ENCODE measurements around the gene CLTC.

CLTC gene

GRCh38 chr17:59688496-59688895 lies 68.8 kb downstream of the CLTC start:
- no peak for ATAC-seq
- Mint-ChIP-seq H3K9me3 (no peaks in the 10 kb centered on the region), H3K4me1 (peaks cover 15% of the 10 kb centered on the region), H3K27me3 (no peaks in the 10 kb centered on the region), H3K27ac (peak overlapping the region; percentile 30), H3K4me3 (no peak overlapping the region), H3K36me3 (peaks cover 61% of the 10 kb centered on the region)

GRCh38 chr17:59693582-59693981 lies 73.9 kb downstream of the CLTC start:
- no peaks in the 10 kb centered on the region for H3K27me3 Mint-ChIP-seq
- H3K9me3 Mint-ChIP-seq, result no peaks in the 10 kb centered on the region
- peaks cover 30% of the 10 kb centered on the region for H3K4me1 Mint-ChIP-seq
- ATAC-seq, result no peak
- H3K27ac Mint-ChIP-seq, result no peak overlapping the region
- H3K36me3 Mint-ChIP-seq, result peaks cover 67% of the 10 kb centered on the region
- H3K4me3 Mint-ChIP-seq, result no peak overlapping the region

- Mint-ChIP-seq H3K36me3 (peaks cover 69% of the 10 kb centered on the region), H3K4me3 (no peak overlapping the region)
Measured at GRCh38 chr17:59694344-59694743, 74.6 kb downstream of the CLTC start.

GRCh38 chr17:59695945-59696681 lies 76.4 kb downstream of the CLTC start:
- H3K9me3 Mint-ChIP-seq, result no peaks in the 10 kb centered on the region
- no peaks in the 10 kb centered on the region for H3K27me3 Mint-ChIP-seq
- H3K4me3 Mint-ChIP-seq, result no peak overlapping the region
- peaks cover 70% of the 10 kb centered on the region for H3K36me3 Mint-ChIP-seq
- ATAC-seq, result no peak
- peak overlapping the region; percentile 61 for H3K27ac Mint-ChIP-seq
- peaks cover 56% of the 10 kb centered on the region for H3K4me1 Mint-ChIP-seq

More at GRCh38 chr17:59694344-59694743, 74.6 kb downstream of the CLTC start:
- ATAC-seq, result no peak
- Mint-ChIP-seq H3K27me3 (no peaks in the 10 kb centered on the region), H3K4me1 (peaks cover 38% of the 10 kb centered on the region), H3K27ac (peak overlapping the region; percentile 12), H3K9me3 (no peaks in the 10 kb centered on the region)

GRCh38 chr17:59696682-59697277 lies 77.1 kb downstream of the CLTC start:
- ATAC-seq, result peak; percentile 82
- no peaks in the 10 kb centered on the region for H3K27me3 Mint-ChIP-seq
- H3K36me3 Mint-ChIP-seq, result peaks cover 66% of the 10 kb centered on the region
- peaks cover 62% of the 10 kb centered on the region for H3K4me1 Mint-ChIP-seq
- no peaks in the 10 kb centered on the region for H3K9me3 Mint-ChIP-seq
- peak overlapping the region; percentile 61 for H3K27ac Mint-ChIP-seq
- no peak overlapping the region for H3K4me3 Mint-ChIP-seq

GRCh38 chr17:59698143-59698542 lies 78.4 kb downstream of the CLTC start:
- peaks cover 76% of the 10 kb centered on the region for H3K4me1 Mint-ChIP-seq
- H3K36me3 Mint-ChIP-seq, result peaks cover 63% of the 10 kb centered on the region
- H3K9me3 Mint-ChIP-seq, result no peaks in the 10 kb centered on the region
- no peak for ATAC-seq
- no peaks in the 10 kb centered on the region for H3K27me3 Mint-ChIP-seq
- peak overlapping the region; percentile 61 for H3K27ac Mint-ChIP-seq
- H3K4me3 Mint-ChIP-seq, result no peak overlapping the region

- H3K4me3 Mint-ChIP-seq, result no peak overlapping the region
- no peaks in the 10 kb centered on the region for H3K9me3 Mint-ChIP-seq
- ATAC-seq, result no peak
- H3K27ac Mint-ChIP-seq, result no peak overlapping the region
- H3K36me3 Mint-ChIP-seq, result peaks cover 60% of the 10 kb centered on the region
- H3K4me1 Mint-ChIP-seq, result peaks cover 83% of the 10 kb centered on the region
- no peaks in the 10 kb centered on the region for H3K27me3 Mint-ChIP-seq
Measured at GRCh38 chr17:59699218-59699617, 79.5 kb downstream of the CLTC start.

GRCh38 chr17:59699786-59700185 lies 80.1 kb downstream of the CLTC start:
- Mint-ChIP-seq H3K4me3 (no peak overlapping the region), H3K9me3 (no peaks in the 10 kb centered on the region), H3K4me1 (peaks cover 83% of the 10 kb centered on the region), H3K27me3 (no peaks in the 10 kb centered on the region), H3K27ac (no peak overlapping the region), H3K36me3 (peaks cover 58% of the 10 kb centered on the region)
- ATAC-seq, result no peak

GRCh38 chr17:59702304-59702703 lies 82.6 kb downstream of the CLTC start:
- Mint-ChIP-seq H3K4me1 (peaks cover 94% of the 10 kb centered on the region), H3K9me3 (no peaks in the 10 kb centered on the region), H3K27ac (no peak overlapping the region), H3K27me3 (no peaks in the 10 kb centered on the region), H3K36me3 (peaks cover 47% of the 10 kb centered on the region), H3K4me3 (no peak overlapping the region)
- no peak for ATAC-seq

- Mint-ChIP-seq H3K9me3 (no peaks in the 10 kb centered on the region), H3K4me3 (peak within 1 kb of the TSS; percentile 98), H3K4me1 (peaks cover 63% of the 10 kb centered on the region), H3K27ac (peak within 1 kb of the TSS; percentile 97), H3K27me3 (no peaks in the 10 kb centered on the region), H3K36me3 (peaks cover 9% of the 10 kb centered on the region)
- peak; percentile 99 for ATAC-seq
Measured at GRCh38 chr17:59707149-59707970, 87.7 kb downstream of the CLTC start, which contains the start of the genes PTRH2 and VMP1. Gene PTRH2, minus strand, starts transcription at chr17:59707430. Its CDS starts 9,452 bp downstream, at chr17:59697978. Gene VMP1, plus strand, starts transcription at chr17:59707654. Its CDS starts 23,793 bp downstream, at chr17:59731447.

GRCh38 chr17:59707971-59708430 lies 88.3 kb downstream of the CLTC start:
- Mint-ChIP-seq H3K36me3 (peaks cover 15% of the 10 kb centered on the region), H3K9me3 (no peaks in the 10 kb centered on the region), H3K27ac (peak overlapping the region; percentile 97), H3K27me3 (no peaks in the 10 kb centered on the region), H3K4me1 (peaks cover 63% of the 10 kb centered on the region), H3K4me3 (peak overlapping the region; percentile 98)
- no peak for ATAC-seq

GRCh38 chr17:59711936-59712335 lies 92.2 kb downstream of the CLTC start:
- ATAC-seq, result no peak
- Mint-ChIP-seq H3K27me3 (no peaks in the 10 kb centered on the region), H3K36me3 (peaks cover 14% of the 10 kb centered on the region), H3K9me3 (no peaks in the 10 kb centered on the region), H3K27ac (no peak overlapping the region), H3K4me3 (no peak overlapping the region), H3K4me1 (peaks cover 38% of the 10 kb centered on the region)

- Mint-ChIP-seq H3K36me3 (peaks cover 17% of the 10 kb centered on the region), H3K4me1 (peaks cover 32% of the 10 kb centered on the region), H3K9me3 (no peaks in the 10 kb centered on the region), H3K4me3 (no peak overlapping the region), H3K27me3 (no peaks in the 10 kb centered on the region), H3K27ac (no peak overlapping the region)
- ATAC-seq, result no peak
Measured at GRCh38 chr17:59712862-59713261, 93.2 kb downstream of the CLTC start.

GRCh38 chr17:59714255-59714654 lies 94.6 kb downstream of the CLTC start:
- H3K36me3 Mint-ChIP-seq, result peaks cover 26% of the 10 kb centered on the region
- no peak overlapping the region for H3K4me3 Mint-ChIP-seq
- H3K27me3 Mint-ChIP-seq, result no peaks in the 10 kb centered on the region
- no peak overlapping the region for H3K27ac Mint-ChIP-seq
- H3K9me3 Mint-ChIP-seq, result no peaks in the 10 kb centered on the region
- ATAC-seq, result no peak
- H3K4me1 Mint-ChIP-seq, result peaks cover 34% of the 10 kb centered on the region

- no peak for ATAC-seq
- Mint-ChIP-seq H3K9me3 (no peaks in the 10 kb centered on the region), H3K27ac (no peak overlapping the region), H3K4me1 (peaks cover 31% of the 10 kb centered on the region), H3K27me3 (no peaks in the 10 kb centered on the region), H3K4me3 (no peak overlapping the region), H3K36me3 (peaks cover 26% of the 10 kb centered on the region)
Measured at GRCh38 chr17:59716427-59716826, 96.7 kb downstream of the CLTC start.

All from stimulated activated memory B cell treated with anti-CD40 and anti-IgM and Interleukin-4, amounts not matched to agents 10 μg/mL and 1 μg/mL and 100 μg/mL, for 72 hours (primary cell).